SIG-M5 treated with dmso at 0.1 percent for 504 hours (cell line): Measurements from ENCODE around the gene IGDCC3.
A peak's percentile ranks its signal among the peaks of the same experiment; 100 is the strongest.

Experiments
- DNase-seq: peaks from one replicate; lab custom pipeline; 2025; ENCODE audit not compliant: unreplicated experiment; lab: John Stamatoyannopoulos, UW

Gene IGDCC3

DNA sequence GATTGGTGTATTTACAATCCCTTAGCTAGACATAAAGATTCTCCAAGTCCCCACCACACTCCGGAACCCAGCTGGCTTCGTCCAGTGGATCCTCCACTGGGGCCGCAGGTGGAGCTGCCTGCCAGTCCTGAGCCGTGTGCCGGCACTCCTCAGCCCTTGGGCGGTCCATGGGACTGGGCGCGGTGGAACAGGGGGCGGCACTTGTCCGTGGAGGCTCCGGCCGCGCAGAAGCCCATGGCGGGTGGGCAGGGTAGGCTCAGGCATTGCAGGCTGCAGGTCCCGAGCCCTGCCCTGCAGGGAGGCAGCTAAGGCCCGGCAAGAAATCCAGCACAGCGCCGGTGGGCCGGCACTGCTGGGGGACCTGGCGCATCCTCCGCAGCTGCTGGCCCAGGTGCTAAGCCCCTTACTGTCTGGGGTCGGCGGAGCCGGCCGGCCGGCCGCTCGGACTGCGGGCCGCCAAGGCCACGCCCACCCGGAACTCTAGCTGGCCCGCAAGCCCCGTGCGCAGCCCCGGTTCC is 76.8 kb downstream of the IGDCC3 start:
- DNase-seq: no peak

GRCh38 chr15:65298731-65299130 is 79.1 kb downstream of the IGDCC3 start:
- no peak for DNase-seq

- DNase-seq: no peak
Observed at GRCh38 chr15:65292938-65293518, 84.8 kb downstream of the IGDCC3 start.

DNA sequence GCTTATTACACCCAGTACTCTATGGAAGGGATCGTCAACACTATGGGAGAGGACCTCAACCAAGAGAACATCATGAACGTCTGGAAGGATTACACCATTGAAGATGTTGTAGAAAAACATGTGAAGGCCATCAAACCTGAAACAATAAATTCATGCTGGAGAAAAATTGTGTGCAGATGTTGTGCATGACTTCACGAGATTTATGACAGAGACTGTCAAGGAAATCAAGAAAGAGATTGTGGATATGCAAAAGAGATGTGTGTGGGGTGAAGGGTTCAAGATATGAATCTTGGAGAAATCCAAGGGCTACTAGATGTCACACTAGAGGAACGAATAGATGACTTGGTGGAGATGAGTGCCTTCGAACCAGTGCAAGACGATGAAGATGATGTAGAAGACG is 87.6 kb downstream of the IGDCC3 start:
- no peak for DNase-seq

GRCh38 chr15:65289261-65289854 is 88.4 kb downstream of the IGDCC3 start:
- DNase-seq: no peak

DNA sequence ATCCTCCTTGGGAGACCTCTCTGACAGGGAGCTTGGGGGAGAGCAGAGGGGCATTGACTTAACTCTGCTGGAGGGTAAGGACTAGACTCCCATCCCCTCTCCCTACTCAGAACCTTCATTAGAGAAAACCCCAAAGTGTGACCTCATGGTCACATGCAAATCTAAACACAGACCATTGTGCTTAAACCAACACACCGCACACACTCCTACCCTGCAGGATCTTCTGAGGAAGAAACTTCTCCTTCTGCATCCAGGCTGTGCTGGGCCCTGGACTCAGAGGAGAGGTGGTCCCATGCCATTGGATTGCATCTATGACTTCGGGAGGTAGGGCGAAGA is 90.3 kb downstream of the IGDCC3 start:
- no peak for DNase-seq

GRCh38 chr15:65286704-65287519 is 90.9 kb downstream of the IGDCC3 start, which contains the start of gene PARP16:
Gene PARP16 (minus strand): TSS chr15:65286883. CDS start chr15:65286426, 457 bp downstream.
- peak; percentile 85 for DNase-seq

DNA sequence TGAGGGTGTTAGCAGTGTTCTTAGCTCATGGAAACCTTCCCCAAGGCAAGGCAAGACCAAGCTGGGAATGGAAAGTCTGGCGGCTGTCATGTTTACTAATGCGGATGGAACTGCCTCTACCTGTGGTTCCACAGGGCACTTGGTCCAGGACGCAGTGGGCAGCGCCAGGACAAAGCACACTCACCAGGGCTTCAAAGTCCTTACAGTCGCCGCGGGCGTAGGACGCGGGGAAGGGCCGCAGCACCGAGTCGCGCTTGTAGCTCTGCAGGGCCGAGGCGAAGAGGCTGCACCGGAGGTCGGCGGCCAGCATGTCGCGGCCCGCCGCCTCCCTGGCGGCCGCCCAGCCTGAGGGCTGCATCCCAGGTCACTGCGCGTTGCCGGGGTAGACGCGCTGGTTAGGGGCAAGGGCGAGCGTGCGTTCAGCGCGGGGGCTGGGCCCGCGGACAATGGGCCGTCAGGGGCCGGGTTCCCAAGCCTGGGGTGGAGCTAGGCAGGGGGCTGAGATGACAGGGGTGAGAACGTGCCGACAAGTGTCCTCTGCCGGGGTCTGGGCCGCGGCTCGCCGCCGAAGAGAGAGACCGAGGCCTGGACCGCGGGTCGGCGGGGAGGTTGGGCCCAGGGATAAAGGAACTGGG is 91.6 kb downstream of the IGDCC3 start:
- peak; percentile 5 for DNase-seq

- DNase-seq: no peak
Observed at GRCh38 chr15:65285291-65286068, 92.3 kb downstream of the IGDCC3 start.

DNA sequence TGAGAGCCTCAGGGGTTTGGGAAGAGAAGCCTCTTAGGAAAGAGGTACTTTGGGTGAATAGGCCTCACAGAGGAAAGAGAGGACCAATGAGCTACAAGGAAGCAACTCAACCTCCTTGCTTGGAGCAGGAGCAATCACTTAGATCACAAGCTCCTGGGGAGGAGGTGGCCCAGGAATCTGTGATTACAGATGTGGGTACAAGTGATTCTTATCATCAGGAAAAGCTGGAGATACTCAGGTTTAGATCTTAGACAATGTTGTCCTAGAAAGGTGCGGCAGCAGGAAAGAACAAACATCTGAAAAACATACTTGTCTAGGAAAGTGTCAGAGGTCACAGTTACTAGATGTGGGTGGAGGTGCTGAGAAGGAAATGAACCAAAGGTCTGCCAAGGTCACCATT is 99.3 kb downstream of the IGDCC3 start:
- no peak for DNase-seq
